Mesenteric fat pad (tissue), 1 donor: ENCODE data around the gene C3orf70. TPM values are rescaled to one million over a fixed set of nuclear protein-coding genes. Genes with fewer than 3 reads are reported as not detected.

ENCODE experiments used
- DNase-seq: peaks from one replicate; pipeline ENCODE4 v3.0.0-alpha.2; 2020; ENCODE audit warnings: low spot score
- total RNA-seq: library from RNA; stranded (reverse); fragmentation: NEBNext Ultra II Directional; extraction: Animal tissue kit (Norgen Biotek cat#: 25700); gene quantifications from one replicate; pipeline ENCODE4 v1.2.1, GENCODE V29; 2021
- donor health status: DM: yes; HTN: yes; CAD: no.

Gene C3orf70
- total RNA-seq, 1 donor from 2014 or later = 2.9 TPM

- no peak for DNase-seq
Measured at GRCh38 chr3:185052631-185053030, 100.2 kb downstream of the C3orf70 start.

- DNase-seq = no peak
Measured at GRCh38 chr3:185051801-185052200, 101.1 kb downstream of the C3orf70 start.

GRCh38 chr3:185049710-185050109 is 103.2 kb downstream of the C3orf70 start:
- no peak for DNase-seq

GRCh38 chr3:185046603-185047002 is 106.3 kb downstream of the C3orf70 start:
- DNase-seq = no peak

GRCh38 chr3:185046164-185046515 is 106.7 kb downstream of the C3orf70 start:
- DNase-seq = no peak

- DNase-seq = no peak
Measured at GRCh38 chr3:185042312-185043050, 110.4 kb downstream of the C3orf70 start.

GRCh38 chr3:185041540-185041939 is 111.3 kb downstream of the C3orf70 start:
- no peak for DNase-seq

GRCh38 chr3:185040425-185040824 is 112.4 kb downstream of the C3orf70 start:
- DNase-seq = no peak

- DNase-seq = no peak
Measured at GRCh38 chr3:185037801-185038200, 115.1 kb downstream of the C3orf70 start.

GRCh38 chr3:185030951-185031350 is 121.9 kb downstream of the C3orf70 start:
- DNase-seq = no peak

GRCh38 chr3:185030399-185030798 is 122.5 kb downstream of the C3orf70 start:
- DNase-seq = no peak

- DNase-seq = no peak
Measured at GRCh38 chr3:185029086-185029485, 123.8 kb downstream of the C3orf70 start.

GRCh38 chr3:185028121-185028520 is 124.7 kb downstream of the C3orf70 start:
- DNase-seq = no peak

Other genes starting within 250 kb of the C3orf70 start
- 33.0 TPM for gene EHHADH, start 101.0 kb upstream of the C3orf70 start, total RNA-seq
- gene MAP3K13, start 210.1 kb upstream of the C3orf70 start, total RNA-seq = 23.7 TPM